ENCODE results near the gene NAA35.
"Not testable (repeated sequence)": the region's sequence is repeated elsewhere in the genome, so short reads cannot be mapped to it uniquely, and the experiment has no call there.

The NAA35 gene

GRCh38 chr9:85964526-85964925 lies 23.6 kb downstream of the NAA35 start:
- ATAC-seq (replicated peaks; ENCODE audit: extremely low read depth, poor library complexity, severe bottlenecking) = no peak
- no peaks in the 10 kb centered on the region for H3K9me3 Mint-ChIP-seq
- H3K4me1 Mint-ChIP-seq = no peaks in the 10 kb centered on the region
- H3K36me3 Mint-ChIP-seq (ENCODE audit: insufficient read depth) = peaks cover 55% of the 10 kb centered on the region
- no peak for DNase-seq (ENCODE audit: low spot score in 2 of 2)
- H3K4me3 Mint-ChIP-seq = no peak overlapping the region
- H3K27ac Mint-ChIP-seq (ENCODE audit: low read depth) = no peak overlapping the region
- H3K27me3 Mint-ChIP-seq = no peaks in the 10 kb centered on the region

GRCh38 chr9:85964949-85965348 lies 24.0 kb downstream of the NAA35 start:
- H3K27me3 Mint-ChIP-seq = no peaks in the 10 kb centered on the region
- DNase-seq (ENCODE audit: low spot score in 2 of 2) (no peak), ATAC-seq (replicated peaks; ENCODE audit: extremely low read depth, poor library complexity, severe bottlenecking) (no peak)
- H3K9me3 Mint-ChIP-seq = no peaks in the 10 kb centered on the region
- no peak overlapping the region for H3K27ac Mint-ChIP-seq (ENCODE audit: low read depth)
- H3K4me3 Mint-ChIP-seq = no peak overlapping the region
- H3K4me1 Mint-ChIP-seq = no peaks in the 10 kb centered on the region
- H3K36me3 Mint-ChIP-seq (ENCODE audit: insufficient read depth) = peaks cover 52% of the 10 kb centered on the region

- no peak overlapping the region for H3K4me3 Mint-ChIP-seq
- peaks cover 33% of the 10 kb centered on the region for H3K36me3 Mint-ChIP-seq (ENCODE audit: insufficient read depth)
- DNase-seq (ENCODE audit: low spot score in 2 of 2) (no peak), ATAC-seq (replicated peaks; ENCODE audit: extremely low read depth, poor library complexity, severe bottlenecking) (no peak)
- H3K27ac Mint-ChIP-seq (ENCODE audit: low read depth) = no peak overlapping the region
- no peaks in the 10 kb centered on the region for H3K27me3 Mint-ChIP-seq
- peaks cover 13% of the 10 kb centered on the region for H3K4me1 Mint-ChIP-seq
- no peaks in the 10 kb centered on the region for H3K9me3 Mint-ChIP-seq
These were observed 28.8 kb downstream of the NAA35 start for GRCh38 chr9:85969727-85970126.

GRCh38 chr9:85971731-85972130 lies 30.8 kb downstream of the NAA35 start:
- Mint-ChIP-seq H3K4me1 (peaks cover 13% of the 10 kb centered on the region), H3K4me3 (no peak overlapping the region), H3K27ac (ENCODE audit: low read depth) (peak overlapping the region; percentile 4), H3K9me3 (no peaks in the 10 kb centered on the region), H3K36me3 (ENCODE audit: insufficient read depth) (peaks cover 42% of the 10 kb centered on the region), H3K27me3 (no peaks in the 10 kb centered on the region)
- no peak for DNase-seq (ENCODE audit: low spot score in 2 of 2)
- ATAC-seq (replicated peaks; ENCODE audit: extremely low read depth, poor library complexity, severe bottlenecking) = no peak

- peaks cover 46% of the 10 kb centered on the region for H3K36me3 Mint-ChIP-seq (ENCODE audit: insufficient read depth)
- no peak for ATAC-seq (replicated peaks; ENCODE audit: extremely low read depth, poor library complexity, severe bottlenecking)
- no peak for DNase-seq (ENCODE audit: low spot score in 2 of 2)
- H3K27me3 Mint-ChIP-seq = no peaks in the 10 kb centered on the region
- H3K4me1 Mint-ChIP-seq = peaks cover 13% of the 10 kb centered on the region
- H3K9me3 Mint-ChIP-seq = no peaks in the 10 kb centered on the region
- H3K4me3 Mint-ChIP-seq = no peak overlapping the region
- H3K27ac Mint-ChIP-seq (ENCODE audit: low read depth) = no peak overlapping the region
These were observed 32.3 kb downstream of the NAA35 start for GRCh38 chr9:85973238-85973637.

- H3K27me3 Mint-ChIP-seq; ATAC-seq (replicated peaks; ENCODE audit: extremely low read depth, poor library complexity, severe bottlenecking); H3K4me3 Mint-ChIP-seq; H3K27ac Mint-ChIP-seq (ENCODE audit: low read depth); DNase-seq (ENCODE audit: low spot score in 2 of 2); H3K9me3 Mint-ChIP-seq: not testable (repeated sequence)
- Mint-ChIP-seq H3K4me1 (peaks cover 13% of the 10 kb centered on the region), H3K36me3 (ENCODE audit: insufficient read depth) (peaks cover 47% of the 10 kb centered on the region)
These were observed 33.2 kb downstream of the NAA35 start for GRCh38 chr9:85974055-85974547.

GRCh38 chr9:85978496-85978895 lies 37.5 kb downstream of the NAA35 start:
- Mint-ChIP-seq H3K36me3 (ENCODE audit: insufficient read depth) (peaks cover 59% of the 10 kb centered on the region), H3K27me3 (no peaks in the 10 kb centered on the region)
- no peak for DNase-seq (ENCODE audit: low spot score in 2 of 2)

GRCh38 chr9:85981369-85981768 lies 40.4 kb downstream of the NAA35 start:
- Mint-ChIP-seq H3K4me1 (peaks cover 8% of the 10 kb centered on the region), H3K36me3 (ENCODE audit: insufficient read depth) (peaks cover 48% of the 10 kb centered on the region), H3K9me3 (no peaks in the 10 kb centered on the region), H3K27ac (ENCODE audit: low read depth) (no peak overlapping the region), H3K4me3 (no peak overlapping the region), H3K27me3 (no peaks in the 10 kb centered on the region)
- ATAC-seq (replicated peaks; ENCODE audit: extremely low read depth, poor library complexity, severe bottlenecking) (no peak), DNase-seq (ENCODE audit: low spot score in 2 of 2) (no peak)

More at GRCh38 chr9:85978496-85978895, 37.5 kb downstream of the NAA35 start:
- Mint-ChIP-seq H3K4me3 (no peak overlapping the region), H3K27ac (ENCODE audit: low read depth) (no peak overlapping the region), H3K9me3 (no peaks in the 10 kb centered on the region), H3K4me1 (no peaks in the 10 kb centered on the region)
- ATAC-seq (replicated peaks; ENCODE audit: extremely low read depth, poor library complexity, severe bottlenecking) = no peak

- H3K27me3 Mint-ChIP-seq = no peaks in the 10 kb centered on the region
- no peak for ATAC-seq (replicated peaks; ENCODE audit: extremely low read depth, poor library complexity, severe bottlenecking)
- no peak overlapping the region for H3K4me3 Mint-ChIP-seq
- H3K27ac Mint-ChIP-seq (ENCODE audit: low read depth) = peak overlapping the region; percentile 38
- peaks cover 31% of the 10 kb centered on the region for H3K36me3 Mint-ChIP-seq (ENCODE audit: insufficient read depth)
- H3K4me1 Mint-ChIP-seq = peaks cover 8% of the 10 kb centered on the region
- DNase-seq (ENCODE audit: low spot score in 2 of 2) = no peak
- no peaks in the 10 kb centered on the region for H3K9me3 Mint-ChIP-seq
These were observed 43.5 kb downstream of the NAA35 start for GRCh38 chr9:85984457-85984856.

GRCh38 chr9:85987236-85987635 lies 46.3 kb downstream of the NAA35 start:
- DNase-seq (ENCODE audit: low spot score in 2 of 2) (no peak), ATAC-seq (replicated peaks; ENCODE audit: extremely low read depth, poor library complexity, severe bottlenecking) (no peak)
- Mint-ChIP-seq H3K4me3 (no peak overlapping the region), H3K27me3 (no peaks in the 10 kb centered on the region), H3K4me1 (peaks cover 16% of the 10 kb centered on the region), H3K36me3 (ENCODE audit: insufficient read depth) (peaks cover 18% of the 10 kb centered on the region), H3K27ac (ENCODE audit: low read depth) (no peak overlapping the region), H3K9me3 (no peaks in the 10 kb centered on the region)

GRCh38 chr9:85994191-85994590 lies 53.2 kb downstream of the NAA35 start:
- Mint-ChIP-seq H3K4me1 (peaks cover 9% of the 10 kb centered on the region), H3K27ac (ENCODE audit: low read depth) (no peak overlapping the region), H3K27me3 (no peaks in the 10 kb centered on the region), H3K4me3 (no peak overlapping the region), H3K36me3 (ENCODE audit: insufficient read depth) (peaks cover 22% of the 10 kb centered on the region), H3K9me3 (no peaks in the 10 kb centered on the region)
- no peak for DNase-seq (ENCODE audit: low spot score in 2 of 2)
- ATAC-seq (replicated peaks; ENCODE audit: extremely low read depth, poor library complexity, severe bottlenecking) = no peak

GRCh38 chr9:85995097-85995496 lies 54.2 kb downstream of the NAA35 start:
- ATAC-seq (replicated peaks; ENCODE audit: extremely low read depth, poor library complexity, severe bottlenecking) (no peak), DNase-seq (ENCODE audit: low spot score in 2 of 2) (no peak)
- Mint-ChIP-seq H3K36me3 (ENCODE audit: insufficient read depth) (peaks cover 20% of the 10 kb centered on the region), H3K27ac (ENCODE audit: low read depth) (no peak overlapping the region), H3K9me3 (no peaks in the 10 kb centered on the region), H3K27me3 (no peaks in the 10 kb centered on the region), H3K4me1 (peaks cover 10% of the 10 kb centered on the region), H3K4me3 (no peak overlapping the region)

- ATAC-seq (replicated peaks; ENCODE audit: extremely low read depth, poor library complexity, severe bottlenecking) (no peak), DNase-seq (ENCODE audit: low spot score in 2 of 2) (no peak)
- H3K4me1 Mint-ChIP-seq = peaks cover 15% of the 10 kb centered on the region
- H3K36me3 Mint-ChIP-seq (ENCODE audit: insufficient read depth) = peaks cover 20% of the 10 kb centered on the region
- no peaks in the 10 kb centered on the region for H3K9me3 Mint-ChIP-seq
- no peak overlapping the region for H3K4me3 Mint-ChIP-seq
- no peaks in the 10 kb centered on the region for H3K27me3 Mint-ChIP-seq
- H3K27ac Mint-ChIP-seq (ENCODE audit: low read depth) = no peak overlapping the region
These were observed 54.7 kb downstream of the NAA35 start for GRCh38 chr9:85995599-85995998.
